IPS-18c (cell line): ENCODE results near the gene POLR3B.
"Not testable (repeated sequence)": the region's sequence is repeated elsewhere in the genome, so short reads cannot be mapped to it uniquely, and the experiment has no call there.

Experiments
- H3K4me3 ChIP-seq: 2 replicates; pipeline ENCODE4 v1.7.0; 2013; ENCODE audit warnings: low read depth, mild to moderate bottlenecking, low read length, moderate library complexity; ENCODE audit not compliant: insufficient read depth
- H3K9me3 ChIP-seq: one replicate; pipeline ENCODE4 v1.6.1; 2013; ENCODE audit warnings: mild to moderate bottlenecking, low read length, moderate library complexity; ENCODE audit not compliant: control insufficient read depth, insufficient read depth

The POLR3B gene

GRCh38 chr12:106380954-106381353, 23.4 kb downstream of the POLR3B start:
- Histone ChIP-seq H3K9me3 (no peaks in the 10 kb centered on the region), H3K4me3 (no peak overlapping the region)

GRCh38 chr12:106381866-106382265, 24.3 kb downstream of the POLR3B start:
- not testable (repeated sequence) for H3K4me3 ChIP-seq, H3K9me3 ChIP-seq

GRCh38 chr12:106386813-106387535, 29.4 kb downstream of the POLR3B start:
- no peak overlapping the region for H3K4me3 ChIP-seq
- no peaks in the 10 kb centered on the region for H3K9me3 ChIP-seq

- Histone ChIP-seq H3K4me3 (no peak overlapping the region), H3K9me3 (no peaks in the 10 kb centered on the region)
Measured at GRCh38 chr12:106387848-106388377, 30.4 kb downstream of the POLR3B start.

GRCh38 chr12:106389151-106389550, 31.6 kb downstream of the POLR3B start:
- Histone ChIP-seq H3K4me3 (no peak overlapping the region), H3K9me3 (no peaks in the 10 kb centered on the region)

- H3K4me3 ChIP-seq: no peak overlapping the region
- no peaks in the 10 kb centered on the region for H3K9me3 ChIP-seq
Measured at GRCh38 chr12:106392759-106393158, 35.2 kb downstream of the POLR3B start.

- no peak overlapping the region for H3K4me3 ChIP-seq
- no peaks in the 10 kb centered on the region for H3K9me3 ChIP-seq
Measured at GRCh38 chr12:106409878-106410277, 52.3 kb downstream of the POLR3B start.

- H3K9me3 ChIP-seq: no peaks in the 10 kb centered on the region
- H3K4me3 ChIP-seq: no peak overlapping the region
Measured at GRCh38 chr12:106412563-106412962, 55.0 kb downstream of the POLR3B start.

- Histone ChIP-seq H3K9me3 (no peaks in the 10 kb centered on the region), H3K4me3 (no peak overlapping the region)
Measured at GRCh38 chr12:106415134-106415533, 57.6 kb downstream of the POLR3B start.

- no peaks in the 10 kb centered on the region for H3K9me3 ChIP-seq
- H3K4me3 ChIP-seq: no peak overlapping the region
Measured at GRCh38 chr12:106416273-106416672, 58.7 kb downstream of the POLR3B start.

- H3K9me3 ChIP-seq: no peaks in the 10 kb centered on the region
- no peak overlapping the region for H3K4me3 ChIP-seq
Measured at GRCh38 chr12:106417926-106418910, 60.7 kb downstream of the POLR3B start.

- H3K4me3 ChIP-seq: no peak overlapping the region
- H3K9me3 ChIP-seq: no peaks in the 10 kb centered on the region
Measured at GRCh38 chr12:106418970-106419369, 61.4 kb downstream of the POLR3B start.

- no peak overlapping the region for H3K4me3 ChIP-seq
- H3K9me3 ChIP-seq: no peaks in the 10 kb centered on the region
Measured at GRCh38 chr12:106423291-106423690, 65.7 kb downstream of the POLR3B start.

GRCh38 chr12:106425061-106425702, 67.6 kb downstream of the POLR3B start:
- H3K9me3 ChIP-seq: no peaks in the 10 kb centered on the region
- no peak overlapping the region for H3K4me3 ChIP-seq

- Histone ChIP-seq H3K9me3 (no peaks in the 10 kb centered on the region), H3K4me3 (no peak overlapping the region)
Measured at GRCh38 chr12:106427917-106428316, 70.4 kb downstream of the POLR3B start.

GRCh38 chr12:106428384-106428783, 70.8 kb downstream of the POLR3B start:
- H3K4me3 ChIP-seq: no peak overlapping the region

GRCh38 chr12:106429043-106429552, 71.5 kb downstream of the POLR3B start:
- H3K9me3 ChIP-seq: no peaks in the 10 kb centered on the region
- no peak overlapping the region for H3K4me3 ChIP-seq

More at GRCh38 chr12:106428384-106428783, 70.8 kb downstream of the POLR3B start:
- H3K9me3 ChIP-seq: no peaks in the 10 kb centered on the region
